PC-9 (cell line): ENCODE measurements around the gene MAP2K5. TPM values are rescaled to one million over a fixed set of nuclear protein-coding genes. Genes with fewer than 3 reads are reported as not detected.

Experiments used
- BruUV-seq: library from RNA; stranded (reverse); fragments of 400-500 nt; replicated peaks from 2 replicates; lab custom pipeline; 2021; lab: Mats Ljungman, UMichigan
- CTCF ChIA-PET: fragments of 300-600 bp; sonication (Branson Sonifier 250); formaldehyde crosslinking; loops from one replicate; lab custom pipeline; 2022; ENCODE audit warnings: antibody characterized with exemption; lab: Charles Lee
- POLR2A ChIA-PET: fragments of 300-600 bp; sonication (Branson Sonifier 250); formaldehyde crosslinking; loops from one replicate; lab custom pipeline; 2022; ENCODE audit warnings: antibody characterized with exemption; ENCODE audit not compliant: unreplicated experiment; lab: Charles Lee
- DNase-seq, 2 experiments: peaks; one replicate each; pipeline versions ENCODE4 v3.0.0 to v3.0.0-alpha.2; 2015 to 2022; ENCODE audit warnings: mixed read lengths in 1 of 2
- H2AFZ ChIP-seq: fragments of 200-600 bp; sonication (generic); 2 replicates; pipeline ENCODE4 v1.8.1; 2017; ENCODE audit warnings: antibody characterized with exemption
- H3F3A ChIP-seq: fragments of 200-600 bp; sonication (generic); 2 replicates; pipeline ENCODE4 v1.8.1; 2017; ENCODE audit warnings: antibody characterized with exemption, mild to moderate bottlenecking, low read depth; ENCODE audit not compliant: insufficient read depth
- H3K27ac ChIP-seq: fragments of 200-600 bp; sonication (generic); 2 replicates; pipeline ENCODE4 v1.6.1; 2016; ENCODE audit warnings: mixed run types
- H3K27me3 ChIP-seq: fragments of 200-600 bp; sonication (generic); 2 replicates; pipeline ENCODE4 v1.6.1; 2016; ENCODE audit warnings: low read depth, mixed run types; ENCODE audit not compliant: insufficient read depth
- H3K36me3 ChIP-seq: fragments of 200-600 bp; sonication (generic); 2 replicates; pipeline ENCODE4 v1.6.1; 2016; ENCODE audit warnings: low read depth, mixed run types
- H3K4me1 ChIP-seq: fragments of 200-600 bp; sonication (generic); replicated peaks from 2 replicates; pipeline ENCODE4 v1.6.1; 2016; ENCODE audit warnings: mixed run types; ENCODE audit not compliant: insufficient read depth
- H3K4me2 ChIP-seq: fragments of 200-600 bp; sonication (generic); 2 replicates; pipeline ENCODE4 v1.6.1; 2017; ENCODE audit warnings: mixed run types
- H3K4me3 ChIP-seq: fragments of 200-600 bp; sonication (generic); 2 replicates; pipeline ENCODE4 v1.6.1; 2016; ENCODE audit warnings: mixed run types
- H3K79me2 ChIP-seq: fragments of 200-600 bp; sonication (generic); 2 replicates; pipeline ENCODE4 v1.6.1; 2017; ENCODE audit warnings: low read depth, mixed run types
- H3K9me2 ChIP-seq: fragments of 200-600 bp; sonication (generic); 2 replicates; pipeline ENCODE4 v1.8.1; 2017; ENCODE audit warnings: mild to moderate bottlenecking; ENCODE audit not compliant: insufficient read depth
- H3K9me3 ChIP-seq: fragments of 200-600 bp; sonication (generic); 2 replicates; pipeline ENCODE4 v1.8.1; 2016; ENCODE audit warnings: low read depth; ENCODE audit not compliant: insufficient read depth
- H4K20me1 ChIP-seq: fragments of 200-600 bp; sonication (generic); 2 replicates; pipeline ENCODE4 v1.8.1; 2017; ENCODE audit not compliant: insufficient read depth
- EZH2 ChIP-seq: fragments of 200-600 bp; sonication (generic); IDR thresholded peaks from 2 replicates; pipeline ENCODE4 v1.8.0; 2017; ENCODE audit warnings: antibody characterized with exemption, low read depth
- intact Hi-C: fragments of 100-400 bp; cut with micrococcal nuclease; formaldehyde crosslinking; loops from one replicate; pipeline ENCODE4 v1.10.0; 2022; ENCODE audit not compliant: unreplicated experiment
- total RNA-seq: library from RNA; stranded (reverse); gene quantifications from 2 replicates; pipeline ENCODE4 v1.2.3, GENCODE V29; 2021
- TF ChIP-seq, protein P1 (sequence below): fragments of 200-600 bp; sonication (generic); conservative IDR thresholded peaks from 2 replicates; pipeline ENCODE4 v1.6.1; 2017; ENCODE audit warnings: mixed run types, antibody characterized with exemption, mild to moderate bottlenecking, moderate library complexity

Gene MAP2K5
- total RNA-seq, 1 experiment from 2014 or later = 26.9 TPM

DNA sequence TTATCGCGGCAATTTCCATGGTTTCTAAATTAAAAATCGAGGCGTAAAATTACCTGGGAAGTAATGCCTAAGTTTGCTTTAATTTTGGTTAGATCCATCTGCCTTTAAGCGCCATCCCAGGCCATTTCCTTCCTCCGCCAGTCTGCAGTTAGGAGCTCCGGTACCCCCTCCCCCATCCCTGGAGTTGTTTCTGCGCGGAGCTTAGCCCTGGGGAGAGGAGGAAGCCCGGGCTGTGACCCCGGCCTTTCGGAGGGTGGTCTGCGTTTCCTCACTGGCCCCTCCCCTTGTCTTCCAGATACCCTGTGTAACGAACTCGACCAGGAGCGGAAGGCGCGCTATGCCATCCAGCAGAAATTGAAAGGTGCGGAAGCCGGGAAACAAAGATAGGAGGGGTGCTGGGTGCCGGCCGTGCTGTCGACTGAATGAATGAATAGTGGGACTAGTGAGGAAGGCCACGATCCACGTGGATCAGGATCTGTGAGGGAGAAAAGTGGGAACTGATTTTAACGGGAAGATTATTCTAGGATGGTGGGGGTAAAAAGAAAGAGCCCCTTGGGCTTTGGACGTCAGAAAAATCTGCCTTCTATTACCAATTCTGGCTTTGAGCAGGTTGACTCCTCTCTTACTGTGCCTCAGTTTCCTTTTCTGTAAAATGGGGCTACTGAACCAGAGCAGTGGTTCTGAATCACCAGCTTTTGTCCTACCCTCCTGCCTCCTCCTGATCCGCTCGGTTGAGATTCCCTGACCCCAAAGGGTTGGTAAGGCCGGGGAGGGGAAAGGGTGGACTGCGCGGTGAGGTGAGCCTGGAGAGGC, 290.6 kb downstream of the MAP2K5 start:
- H3K9me2 ChIP-seq = no peaks in the 10 kb centered on the region
- no peaks in the 10 kb centered on the region for H3K36me3 ChIP-seq
- H3K79me2 ChIP-seq = no peaks in the 10 kb centered on the region
- no peak for DNase-seq
- no peak overlapping the region for H2AFZ ChIP-seq
- no peak overlapping the region for H3K27ac ChIP-seq
- no peaks in the 10 kb centered on the region for H3K9me3 ChIP-seq
- intact Hi-C loops = loop anchor here (10.0 kb wide), 4 partner anchors 588 to 948 kb away; no protein-coding TSS in a partner anchor
- peak overlapping the region; percentile 35; the same call in 1 of the 2 replicates for H3K4me3 ChIP-seq
- H3F3A ChIP-seq = no peaks in the 10 kb centered on the region
- POLR2A ChIA-PET = no interaction called here
- H3K27me3 ChIP-seq = no peaks in the 10 kb centered on the region; the same call in 1 of the 2 replicates
- peaks cover under 1% of the 10 kb centered on the region; the same call in 1 of the 2 replicates for H3K4me1 ChIP-seq
- CTCF ChIA-PET = no interaction called here
- TF ChIP-seq, protein P1, sequence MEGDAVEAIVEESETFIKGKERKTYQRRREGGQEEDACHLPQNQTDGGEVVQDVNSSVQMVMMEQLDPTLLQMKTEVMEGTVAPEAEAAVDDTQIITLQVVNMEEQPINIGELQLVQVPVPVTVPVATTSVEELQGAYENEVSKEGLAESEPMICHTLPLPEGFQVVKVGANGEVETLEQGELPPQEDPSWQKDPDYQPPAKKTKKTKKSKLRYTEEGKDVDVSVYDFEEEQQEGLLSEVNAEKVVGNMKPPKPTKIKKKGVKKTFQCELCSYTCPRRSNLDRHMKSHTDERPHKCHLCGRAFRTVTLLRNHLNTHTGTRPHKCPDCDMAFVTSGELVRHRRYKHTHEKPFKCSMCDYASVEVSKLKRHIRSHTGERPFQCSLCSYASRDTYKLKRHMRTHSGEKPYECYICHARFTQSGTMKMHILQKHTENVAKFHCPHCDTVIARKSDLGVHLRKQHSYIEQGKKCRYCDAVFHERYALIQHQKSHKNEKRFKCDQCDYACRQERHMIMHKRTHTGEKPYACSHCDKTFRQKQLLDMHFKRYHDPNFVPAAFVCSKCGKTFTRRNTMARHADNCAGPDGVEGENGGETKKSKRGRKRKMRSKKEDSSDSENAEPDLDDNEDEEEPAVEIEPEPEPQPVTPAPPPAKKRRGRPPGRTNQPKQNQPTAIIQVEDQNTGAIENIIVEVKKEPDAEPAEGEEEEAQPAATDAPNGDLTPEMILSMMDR = no peak
- TF ChIP-seq EZH2 = no peak
- no peaks in the 10 kb centered on the region for H4K20me1 ChIP-seq
- no TSS peak for BruUV-seq
- peak overlapping the region; percentile 78 for H3K4me2 ChIP-seq

DNA sequence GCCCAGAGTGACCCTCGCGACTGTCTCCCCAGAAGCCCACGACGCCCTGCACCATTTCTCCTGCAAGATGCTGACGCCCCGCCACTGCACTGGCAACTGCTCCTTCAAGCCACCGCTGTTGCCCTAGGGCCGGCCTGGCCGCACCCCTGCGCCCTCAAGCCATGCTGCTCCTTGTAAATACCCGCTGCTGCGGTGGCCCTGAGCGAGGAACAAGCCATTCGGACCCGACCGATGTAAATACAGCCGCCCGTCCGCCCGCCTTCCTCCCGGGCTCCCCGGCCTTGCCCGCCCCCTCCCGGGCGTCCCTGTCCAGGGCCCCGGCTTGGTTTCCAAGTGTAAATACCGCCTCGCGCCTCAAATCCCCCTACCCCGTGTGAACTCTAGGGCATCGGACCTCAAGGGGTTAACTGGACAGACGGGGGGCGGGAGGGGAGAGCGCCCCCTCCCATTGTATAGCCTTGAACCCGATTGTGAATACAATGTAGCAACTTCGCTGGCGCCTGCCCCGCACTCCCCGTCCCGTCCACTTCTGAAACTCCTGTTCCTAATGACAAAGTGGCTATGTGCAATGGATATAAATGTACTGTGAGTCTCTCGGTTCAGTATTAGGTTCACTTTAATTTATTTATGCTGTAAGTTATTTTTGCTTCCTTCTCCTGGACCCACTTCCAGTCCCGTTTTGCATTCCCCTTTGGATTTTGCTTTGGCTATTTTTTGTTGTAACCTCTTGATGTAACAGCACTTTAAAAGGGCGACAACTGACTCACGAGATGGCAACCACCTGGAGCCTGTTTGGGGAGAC, 291.4 kb downstream of the MAP2K5 start:
- Histone ChIP-seq H3K36me3 (no peaks in the 10 kb centered on the region), H3K4me2 (peak overlapping the region; percentile 78), H3K9me2 (no peaks in the 10 kb centered on the region), H3K27ac (no peak overlapping the region), H3K27me3 (no peaks in the 10 kb centered on the region; the same call in 1 of the 2 replicates), H3K4me1 (peaks cover 7% of the 10 kb centered on the region), H3K79me2 (no peaks in the 10 kb centered on the region), H3K4me3 (peak overlapping the region; percentile 35; the same call in 1 of the 2 replicates), H4K20me1 (no peaks in the 10 kb centered on the region), H3F3A (no peaks in the 10 kb centered on the region; the same call in 1 of the 2 replicates), H2AFZ (no peak overlapping the region), H3K9me3 (no peaks in the 10 kb centered on the region)
- TF ChIP-seq, protein P1 = peak; percentile 54; the same call in 1 of the 2 replicates
- TF ChIP-seq EZH2 = no peak
- no TSS peak for BruUV-seq
- ChIA-PET POLR2A (no interaction called here), CTCF (no interaction called here)
- intact Hi-C loops = loop anchor here (10.0 kb wide), 4 partner anchors 589 to 949 kb away; no protein-coding TSS in a partner anchor
- DNase-seq = peak in 1 of 2 experiments; percentile 44
